NCI-H345 treated with DMSO at 0.1 percent for 48 hours (cell line): ENCODE measurements around the gene LONRF2.
"Not testable (repeated sequence)": the region's sequence is repeated elsewhere in the genome, so short reads cannot be mapped to it uniquely, and the experiment has no call there.

ENCODE experiments used
- DNase-seq: peaks from one replicate; lab custom pipeline; 2025; ENCODE audit not compliant: unreplicated experiment; lab: John Stamatoyannopoulos, UW

LONRF2 gene

DNA sequence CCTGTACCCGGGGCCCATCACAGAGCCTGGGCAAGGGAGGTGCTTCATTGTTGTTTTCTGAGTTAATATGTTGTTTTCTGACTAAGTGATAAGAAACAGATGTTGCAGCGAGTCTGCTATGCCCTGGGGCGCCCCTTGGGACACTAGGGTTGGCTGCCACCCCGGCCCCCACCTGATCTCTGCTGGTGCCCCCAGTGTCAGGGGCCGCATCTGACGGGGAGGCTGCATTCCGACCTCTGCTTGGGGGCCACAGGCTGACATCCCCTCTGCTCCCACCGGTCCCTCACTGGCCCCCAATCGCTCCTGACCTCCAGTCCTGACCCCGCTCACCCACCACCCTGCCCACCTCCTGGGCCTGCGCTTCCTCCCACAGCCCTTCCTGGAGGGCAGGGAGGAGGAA lies 65.9 kb downstream of the LONRF2 start:
- DNase-seq, result no peak

DNA sequence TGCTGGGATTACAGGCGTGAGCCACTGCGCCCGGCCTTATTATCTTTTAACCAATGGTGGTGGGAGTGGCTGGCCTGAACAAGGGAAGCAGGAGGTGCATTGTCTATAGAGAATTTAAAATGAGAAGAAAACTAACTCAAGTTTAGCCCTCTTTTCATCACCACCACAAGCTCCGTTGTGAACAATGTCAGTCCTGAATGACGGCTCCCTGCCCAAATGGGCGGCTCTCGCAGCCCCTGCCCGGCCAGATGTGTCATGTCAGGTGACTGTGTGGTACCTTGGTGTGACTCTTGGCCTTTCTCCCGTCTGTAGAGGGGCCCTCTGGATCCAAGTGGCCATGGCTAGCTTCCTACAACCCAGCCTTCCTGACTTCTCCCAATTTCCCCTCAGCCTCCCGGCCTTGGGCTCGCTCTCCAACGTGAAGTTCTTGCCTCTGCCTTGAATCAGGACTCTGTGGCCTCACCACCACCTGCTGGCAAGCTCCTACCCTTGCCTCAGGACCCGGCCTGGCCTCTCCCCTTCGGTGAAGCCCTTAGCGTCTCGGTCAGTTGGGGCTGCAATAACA lies 67.6 kb downstream of the LONRF2 start:
- DNase-seq, result no peak

DNA sequence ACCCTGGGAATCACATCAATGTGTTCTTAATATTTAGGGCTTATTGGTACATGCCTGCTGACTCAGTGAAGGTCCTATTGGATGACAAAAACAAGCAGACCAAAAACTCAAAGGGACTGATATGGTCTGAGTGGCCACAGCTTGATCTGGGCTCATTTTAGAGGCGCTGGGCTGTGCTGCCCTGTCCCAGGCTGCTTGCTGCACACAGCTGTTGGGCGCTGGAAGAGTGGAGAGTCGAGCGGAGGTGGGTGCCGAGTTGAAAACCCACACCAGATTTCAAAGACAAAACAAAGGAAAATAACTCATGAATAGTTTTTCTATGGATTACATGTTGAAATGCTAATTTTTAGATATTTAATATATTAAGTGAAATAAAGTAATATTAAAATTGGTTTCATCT lies 68.5 kb downstream of the LONRF2 start:
- no peak for DNase-seq

DNA sequence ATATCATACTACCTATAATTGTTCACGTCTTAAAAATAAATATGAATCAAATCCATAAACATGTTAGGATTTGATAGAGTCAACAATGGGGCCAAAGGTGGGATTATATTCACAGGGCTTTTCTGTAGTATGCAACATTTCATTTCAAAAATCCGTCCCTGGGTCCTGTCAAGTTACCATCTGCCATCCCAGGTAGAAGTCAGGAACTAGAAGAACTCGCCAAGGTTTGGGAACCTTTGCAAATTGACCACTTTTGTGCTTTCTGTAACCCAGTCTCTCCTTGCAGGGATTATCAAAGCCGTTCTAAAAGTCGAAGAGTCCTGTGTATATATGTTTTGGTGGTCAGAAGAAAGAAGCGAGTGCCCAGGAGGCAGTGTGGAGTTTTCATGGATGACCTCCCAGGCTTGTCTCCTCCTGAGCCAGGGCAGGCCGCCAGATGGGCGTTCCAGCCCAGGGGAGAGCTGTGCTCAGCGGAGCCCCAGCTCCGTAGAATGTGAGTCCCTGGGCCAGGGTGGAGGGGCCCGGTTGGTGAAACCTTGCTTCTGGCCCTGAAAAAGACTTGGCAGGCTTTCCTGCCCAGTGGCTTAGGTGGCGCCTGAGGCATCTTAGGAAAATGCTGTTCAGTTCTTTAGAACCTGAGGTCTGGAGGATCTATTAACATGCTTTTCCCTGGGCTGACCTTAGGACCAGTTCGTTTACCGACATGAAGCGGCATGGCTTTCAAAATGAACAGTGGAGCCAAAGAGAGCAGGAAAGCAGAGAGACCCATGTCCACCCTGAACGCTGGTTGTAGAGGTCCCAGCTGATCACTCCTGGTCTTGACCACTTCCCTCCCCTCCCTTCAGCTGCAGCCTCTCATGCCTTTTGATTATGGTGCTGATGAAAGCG lies 69.2 kb downstream of the LONRF2 start:
- DNase-seq, result no peak

DNA sequence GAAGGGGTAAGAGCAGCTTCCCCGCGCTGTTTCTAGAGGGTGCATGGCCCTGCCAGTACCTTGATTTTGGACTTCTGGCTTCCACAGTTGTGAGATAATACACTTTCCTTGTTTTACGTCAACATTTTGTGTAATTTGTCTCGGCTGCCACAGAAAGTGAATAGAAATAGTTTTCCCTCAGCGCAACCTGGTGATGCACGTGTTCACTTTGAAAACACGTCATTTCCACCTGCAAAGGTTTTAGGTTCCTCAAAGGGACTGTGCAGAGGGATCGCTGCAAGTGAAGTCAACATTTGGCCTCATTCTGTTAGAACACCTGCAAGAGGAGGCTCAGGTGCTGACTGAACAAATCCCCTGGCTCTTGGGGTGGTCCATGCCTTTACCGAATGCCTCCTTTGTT lies 71.7 kb downstream of the LONRF2 start:
- DNase-seq, result no peak

DNA sequence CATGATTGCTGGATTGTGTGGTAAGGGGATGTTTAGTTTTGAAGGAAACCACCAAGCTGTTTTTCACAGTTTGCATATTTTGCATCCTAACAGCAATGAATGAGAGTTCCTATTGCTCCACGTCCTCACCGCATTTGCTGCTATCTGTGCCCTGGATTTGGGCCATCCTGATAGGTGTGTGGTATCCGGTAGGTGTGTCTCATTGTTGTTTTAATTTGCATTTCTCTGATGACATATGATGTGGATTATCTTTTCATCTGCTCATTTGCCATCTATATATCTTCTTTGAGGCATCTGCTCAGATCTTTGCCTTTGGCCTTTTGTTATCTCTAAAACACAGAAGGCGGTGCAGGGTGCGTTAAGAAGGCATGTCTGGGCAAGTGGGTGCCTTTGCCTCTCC lies 73.3 kb downstream of the LONRF2 start:
- DNase-seq, result no peak

DNA sequence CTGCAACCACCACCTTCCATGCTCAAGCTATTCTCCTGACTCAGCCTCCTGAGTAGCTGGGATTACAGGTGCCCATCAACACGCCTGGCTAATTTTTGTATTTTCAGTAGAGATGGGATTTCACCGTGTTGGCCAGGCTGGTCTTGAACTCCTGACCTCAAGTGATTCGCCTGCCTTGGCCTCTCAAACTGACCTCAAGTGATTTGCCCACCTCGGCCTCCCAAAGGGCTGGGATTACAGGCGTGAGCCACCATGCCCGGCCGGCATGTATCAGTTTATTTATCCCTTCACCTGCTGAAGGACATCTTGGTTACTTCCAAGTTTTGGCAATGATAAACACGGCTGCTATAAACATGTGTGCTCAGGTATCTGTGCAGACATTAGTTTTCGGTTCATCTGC lies 73.7 kb downstream of the LONRF2 start:
- not testable (repeated sequence) for DNase-seq

DNA sequence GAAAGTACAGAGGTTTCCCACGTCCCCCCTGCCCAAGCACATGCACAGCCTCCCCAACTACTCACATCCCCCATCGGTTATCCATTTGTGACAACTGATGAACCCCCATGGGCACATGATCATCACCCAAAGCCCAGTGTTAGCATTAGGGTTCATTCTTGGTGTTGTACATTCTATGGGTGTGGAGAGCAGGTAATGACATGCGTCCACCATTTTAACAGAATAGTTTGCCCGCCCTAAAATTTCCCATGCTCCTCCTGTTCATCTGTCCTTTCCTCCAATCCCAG lies 74.3 kb downstream of the LONRF2 start:
- DNase-seq, result no peak

DNA sequence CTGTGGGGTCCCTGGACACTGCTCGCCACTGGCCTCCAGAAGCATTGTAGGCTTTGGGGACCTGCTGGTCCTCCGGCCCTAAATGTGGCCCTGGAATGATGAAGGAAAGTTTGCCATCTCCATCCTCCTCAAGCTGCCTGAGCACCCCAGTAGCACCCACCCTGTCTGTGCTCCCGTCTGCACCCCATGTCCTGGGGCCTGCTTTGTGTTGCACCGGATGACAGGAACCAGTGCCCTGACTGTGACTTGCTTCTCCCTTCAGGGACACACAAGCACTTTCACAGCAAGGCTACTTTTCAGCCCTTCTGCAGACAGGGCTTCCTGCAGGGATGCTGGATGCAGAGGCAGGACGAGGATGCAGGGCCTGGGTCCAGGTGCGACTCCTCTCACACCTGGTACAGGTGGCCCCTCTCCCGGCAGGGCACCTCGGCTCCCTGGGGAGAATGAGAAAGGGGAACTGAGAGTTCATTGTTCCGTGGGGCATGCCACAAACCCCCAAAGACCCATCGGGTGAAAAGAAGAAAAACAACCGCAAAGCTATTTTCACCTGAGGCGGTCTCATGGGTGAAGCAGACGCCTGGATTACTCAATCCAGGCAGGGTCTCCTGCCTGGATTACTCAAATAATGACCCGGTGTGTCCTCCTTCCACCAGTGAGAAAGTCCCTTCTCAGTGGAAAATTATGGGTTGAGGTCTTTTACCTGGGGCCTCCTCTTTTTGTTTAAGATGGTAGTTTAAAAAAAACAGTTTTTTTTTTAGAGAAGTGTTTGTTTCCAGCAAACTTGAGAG lies 74.9 kb downstream of the LONRF2 start:
- DNase-seq, result peak; percentile 83

DNA sequence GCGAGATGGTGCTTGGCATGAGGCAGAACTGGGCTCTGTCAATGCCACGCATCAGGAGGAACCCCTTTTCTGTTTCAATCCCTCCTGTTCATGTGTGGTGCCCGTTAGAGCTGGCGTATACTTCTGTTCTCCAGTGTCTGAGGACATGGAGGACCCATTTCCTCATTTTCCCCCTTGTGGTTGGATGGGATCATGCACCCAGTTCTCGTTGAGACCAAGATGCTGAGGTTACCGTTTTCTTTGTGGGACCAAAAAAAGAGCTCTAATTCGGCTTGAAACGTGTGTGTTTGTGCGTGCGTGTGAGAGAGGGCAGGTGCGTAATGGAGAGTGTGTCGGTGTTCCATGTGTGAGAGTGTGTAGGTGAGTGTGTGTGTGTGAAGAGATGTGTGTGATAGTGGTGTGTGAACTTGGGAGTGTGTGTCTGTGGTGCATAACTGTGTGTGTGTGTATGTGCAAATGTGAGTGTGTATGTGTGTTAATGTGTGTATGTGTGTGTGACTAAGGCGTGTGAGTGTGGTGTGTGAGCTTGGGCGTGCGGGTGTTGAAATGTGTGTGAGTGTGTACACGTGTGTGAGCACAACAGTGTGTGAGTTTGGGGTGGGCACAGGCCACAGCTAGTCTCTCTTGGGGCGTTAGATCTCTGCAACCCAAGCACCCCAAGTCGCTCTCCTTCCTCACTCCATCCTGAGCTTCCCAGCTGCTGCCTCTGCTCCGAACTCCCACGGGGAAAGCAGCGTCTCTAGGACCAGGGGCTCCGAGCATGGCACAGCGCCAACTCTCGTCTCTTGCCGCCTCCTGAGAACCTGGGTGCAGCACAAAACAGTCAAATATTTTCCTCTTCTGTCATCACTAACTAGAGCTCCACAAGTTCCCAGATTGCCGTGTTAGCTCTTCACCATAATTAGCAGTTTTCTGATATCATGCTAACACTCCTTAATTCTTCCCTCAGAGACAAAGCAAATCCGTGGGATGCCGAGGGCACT lies 75.8 kb downstream of the LONRF2 start:
- DNase-seq, result peak; percentile 63

DNA sequence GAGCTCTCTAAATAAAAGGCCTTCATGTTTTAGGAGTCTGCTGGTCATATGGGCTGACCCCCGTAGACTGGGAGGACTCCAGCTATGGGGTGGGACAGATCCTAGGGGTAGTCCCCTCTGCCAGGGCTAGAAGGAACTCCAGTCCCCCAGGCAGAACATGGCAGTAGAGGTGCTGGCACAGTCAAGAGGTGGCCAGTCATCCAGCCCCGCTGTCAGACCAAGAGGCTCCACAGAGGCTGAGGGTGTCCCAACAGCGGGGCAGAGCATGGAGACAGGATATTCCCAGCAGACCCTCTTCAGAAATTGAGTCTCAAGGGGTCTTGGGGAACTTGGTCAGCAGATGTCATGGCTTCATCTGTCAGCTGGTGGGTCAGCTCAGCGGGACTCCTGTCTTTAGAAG lies 76.6 kb downstream of the LONRF2 start:
- no peak for DNase-seq

DNA sequence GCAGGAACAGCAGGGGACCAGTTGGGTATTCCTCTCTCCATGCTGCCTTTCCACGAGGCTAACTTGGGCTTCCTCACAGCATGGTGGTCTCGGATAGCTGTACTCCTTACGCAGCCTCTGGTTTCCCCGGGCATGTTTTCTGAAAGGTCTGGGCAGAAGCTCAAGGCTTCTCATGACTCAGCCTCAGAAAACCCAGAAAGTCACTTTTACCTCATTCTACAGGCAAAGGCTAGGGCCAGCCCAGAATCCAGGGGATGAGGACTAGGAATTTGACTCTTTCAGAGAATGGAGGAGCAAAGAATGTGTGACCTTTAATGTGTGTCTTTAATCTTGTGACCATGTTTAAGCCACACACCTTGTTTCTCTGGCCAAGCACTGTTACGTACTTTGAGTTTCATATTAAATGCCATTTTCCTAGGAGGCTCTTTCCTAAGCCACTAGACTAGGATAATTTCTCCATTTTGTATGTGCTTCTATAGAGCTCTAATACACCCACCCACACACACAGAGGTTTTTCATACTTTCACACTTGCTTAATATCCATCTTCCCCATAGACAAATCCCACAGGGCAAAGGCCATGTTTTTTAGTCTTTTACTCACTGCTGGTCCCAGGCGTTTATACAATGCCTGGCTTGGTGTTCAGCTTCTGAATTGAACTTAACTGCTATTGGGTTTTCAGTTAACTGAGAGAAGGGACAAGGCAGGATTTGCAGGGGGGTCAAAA lies 77.3 kb downstream of the LONRF2 start:
- DNase-seq, result no peak

DNA sequence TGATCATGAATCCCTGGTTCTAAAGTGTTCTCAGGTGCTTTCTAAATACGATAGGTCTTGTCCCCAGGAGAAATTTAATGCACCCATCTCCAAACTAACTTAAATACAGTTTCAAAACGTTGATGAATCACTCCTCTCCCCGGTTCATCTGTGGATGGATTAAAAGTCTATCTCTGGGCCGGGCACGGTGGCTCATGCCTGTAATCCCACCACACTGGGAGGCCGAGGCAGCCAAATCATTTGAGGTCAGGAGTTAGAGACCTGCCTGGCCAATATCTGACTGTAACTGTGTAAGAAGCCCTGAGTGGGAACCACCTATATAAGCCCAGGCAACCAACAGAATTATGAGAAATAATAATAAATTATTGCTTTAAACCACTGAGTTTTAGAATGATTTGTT lies 78.7 kb downstream of the LONRF2 start:
- no peak for DNase-seq

DNA sequence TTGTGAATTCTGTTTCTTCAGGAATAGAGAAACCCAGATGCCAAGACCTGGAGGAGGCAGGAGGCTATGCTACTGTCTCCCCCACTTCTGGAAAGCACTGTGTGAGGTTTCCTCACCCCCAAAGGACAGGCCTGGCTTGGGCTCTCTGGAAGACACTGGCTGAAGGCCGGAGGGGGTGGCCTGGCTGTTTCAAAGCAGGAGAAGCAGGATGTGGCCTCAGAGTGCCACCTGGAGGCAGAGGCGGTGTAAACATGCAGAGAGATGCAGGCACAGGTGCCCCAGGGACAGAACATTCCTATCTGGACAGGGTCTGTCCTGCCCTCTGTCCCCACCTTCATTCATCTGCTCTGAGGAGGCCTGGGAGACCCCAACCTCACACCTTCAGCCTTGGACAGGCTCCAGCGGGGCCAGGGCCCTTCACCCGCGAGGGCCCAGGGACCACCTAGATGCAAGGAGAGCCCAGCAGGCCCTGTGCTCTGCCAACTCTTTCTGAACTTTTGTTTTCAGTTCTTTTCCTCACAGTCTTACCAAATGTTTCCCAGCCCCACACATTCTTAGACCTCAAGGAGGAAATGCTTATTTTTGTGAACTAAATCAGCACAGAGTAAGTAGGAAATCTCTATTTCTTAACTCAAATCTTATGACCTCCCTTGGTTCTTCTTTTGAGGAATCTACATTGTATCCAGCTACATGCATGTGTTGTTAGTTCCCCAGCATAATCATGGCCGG lies 79.2 kb downstream of the LONRF2 start:
- peak; percentile 4 for DNase-seq

DNA sequence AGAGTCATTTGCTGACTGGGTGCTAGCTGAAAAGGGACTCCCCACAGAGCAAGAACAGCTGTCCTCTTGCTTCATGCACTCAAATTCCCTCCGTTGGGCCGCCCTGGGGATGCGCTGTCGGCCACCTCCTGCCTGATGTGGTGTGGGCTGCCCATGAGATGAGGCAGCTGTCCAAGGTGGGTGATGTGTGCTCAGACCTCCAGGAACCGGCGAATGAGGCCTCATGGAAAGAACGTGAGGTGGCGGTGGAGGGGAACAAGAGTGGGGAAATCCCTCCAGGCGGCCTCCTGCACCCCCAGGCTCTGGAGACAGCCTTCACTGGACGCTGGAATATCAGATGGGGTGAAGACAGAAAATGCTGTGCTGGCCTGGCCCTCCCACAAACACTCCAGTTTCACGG lies 79.8 kb downstream of the LONRF2 start:
- peak; percentile 48 for DNase-seq

DNA sequence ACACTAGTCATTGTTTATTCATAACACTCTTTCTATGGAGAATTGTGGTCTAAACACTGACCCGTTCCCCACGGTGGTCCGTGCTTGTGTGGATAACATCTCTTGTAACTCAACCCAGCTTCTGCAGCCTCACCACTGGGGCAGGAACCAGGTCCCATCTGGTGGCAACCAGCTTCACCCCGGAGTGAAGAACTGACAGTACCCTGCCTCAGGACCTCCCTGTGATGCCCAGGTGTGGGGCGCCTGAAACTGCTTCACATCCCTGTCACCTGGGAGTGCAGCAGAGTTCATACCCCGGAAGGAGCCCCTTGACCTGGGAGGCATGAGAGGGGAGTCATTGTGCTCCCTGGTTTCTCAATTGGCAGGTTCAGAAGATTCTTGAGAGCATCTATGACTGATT lies 81.1 kb downstream of the LONRF2 start:
- no peak for DNase-seq

DNA sequence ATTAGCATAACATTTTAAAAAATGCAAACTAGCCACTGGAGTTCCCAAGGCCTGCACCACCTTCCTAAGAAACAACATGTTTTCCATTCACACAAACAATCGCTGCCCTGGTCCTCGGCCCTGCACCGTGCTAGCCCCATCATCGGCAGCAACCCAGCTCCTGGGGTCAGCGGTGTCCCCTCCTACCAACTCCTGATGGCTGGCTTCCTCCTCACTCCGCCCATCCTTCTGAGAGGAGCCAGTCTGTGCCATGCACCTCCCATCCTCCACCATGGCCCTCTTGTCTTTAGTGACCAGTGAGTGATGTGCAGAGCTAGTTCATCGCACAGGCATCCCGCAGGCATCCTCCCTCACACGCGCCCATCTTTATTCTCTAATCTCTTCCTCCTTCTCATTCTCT lies 81.9 kb downstream of the LONRF2 start:
- no peak for DNase-seq

DNA sequence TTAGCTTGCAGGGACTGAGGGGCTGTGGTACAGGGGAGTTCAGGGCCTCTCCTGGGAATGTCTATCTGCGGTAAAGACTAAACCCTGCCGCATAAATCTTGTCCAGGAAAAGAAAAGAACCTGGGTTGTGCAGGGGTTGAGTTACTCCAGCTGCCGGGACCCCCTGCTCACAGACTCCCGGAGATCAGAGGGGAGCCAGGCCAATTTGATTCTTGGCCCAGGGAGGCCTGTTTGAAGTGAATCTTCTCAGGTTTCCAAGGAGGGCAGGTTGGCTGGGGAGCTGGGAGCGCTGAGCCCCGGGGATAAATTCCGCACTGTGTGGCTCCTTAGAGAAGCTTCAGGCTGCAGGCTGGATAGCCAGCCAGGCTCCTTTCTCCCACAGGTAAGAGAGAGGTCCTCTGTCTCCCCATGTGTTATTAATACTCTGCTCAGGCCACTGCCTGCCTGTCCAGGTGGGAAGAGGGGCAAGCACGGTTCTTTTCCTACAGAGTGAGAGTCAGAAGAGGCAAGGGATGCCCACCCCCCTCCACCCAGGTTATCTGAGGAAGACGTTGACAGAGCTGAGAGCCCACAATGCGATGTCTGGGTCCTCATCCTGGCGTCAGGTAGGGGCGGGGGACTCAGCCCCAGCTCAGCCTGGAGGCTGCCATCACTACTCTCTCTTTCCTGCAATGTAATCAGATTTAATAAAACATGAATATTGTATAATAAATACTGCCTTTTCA lies 82.7 kb downstream of the LONRF2 start:
- no peak for DNase-seq

DNA sequence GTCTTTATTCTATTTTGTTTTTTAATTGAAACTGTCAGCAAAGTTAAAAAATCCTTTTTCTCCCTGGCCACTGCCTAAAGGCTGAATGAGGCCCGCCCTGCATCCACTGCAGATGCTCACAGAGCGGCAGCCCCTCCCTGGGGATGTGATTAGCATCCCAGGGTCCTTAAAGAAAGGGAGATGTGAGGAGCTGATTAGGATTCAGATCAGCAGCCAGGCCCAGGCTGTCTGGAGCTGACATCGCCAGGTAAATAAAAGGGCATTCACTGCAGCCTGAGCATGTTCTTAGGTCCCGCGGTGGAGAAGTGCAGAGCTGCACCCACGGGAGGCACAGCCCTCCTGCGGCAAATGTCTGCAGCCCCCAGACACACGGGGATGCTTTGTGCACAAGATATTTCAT lies 83.8 kb downstream of the LONRF2 start:
- no peak for DNase-seq
